Activated CD4-positive, CD25-positive, alpha-beta regulatory T cell (primary cell): ENCODE measurements around the gene PPP1R14B.
A peak's percentile ranks its signal among the peaks of the same experiment; 100 is the strongest.

ENCODE experiments used
- DNase-seq, 4 experiments: peaks; one replicate each; lab custom pipeline; 2025; lab: John Stamatoyannopoulos, UW

PPP1R14B gene

DNA sequence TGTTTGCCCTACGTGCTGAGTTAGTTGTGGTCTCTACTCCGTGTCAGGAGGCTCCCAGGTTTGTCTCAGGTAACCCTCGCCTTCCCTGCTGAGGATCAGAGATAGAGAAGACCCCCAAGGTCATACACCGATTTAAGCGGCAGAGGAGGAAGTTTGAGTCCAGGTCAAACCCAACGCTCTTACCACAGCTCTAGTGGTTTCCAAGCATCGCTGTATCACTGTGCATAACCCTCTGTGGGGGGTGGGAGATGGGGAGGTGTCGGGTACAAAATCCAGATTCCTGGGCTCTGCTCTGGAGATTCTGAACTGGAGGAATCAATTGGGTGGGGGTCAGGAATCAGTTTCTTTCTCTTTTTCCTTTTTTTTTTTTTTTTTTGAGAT is 15.8 kb downstream of the PPP1R14B start:
- DNase-seq = no peak

DNA sequence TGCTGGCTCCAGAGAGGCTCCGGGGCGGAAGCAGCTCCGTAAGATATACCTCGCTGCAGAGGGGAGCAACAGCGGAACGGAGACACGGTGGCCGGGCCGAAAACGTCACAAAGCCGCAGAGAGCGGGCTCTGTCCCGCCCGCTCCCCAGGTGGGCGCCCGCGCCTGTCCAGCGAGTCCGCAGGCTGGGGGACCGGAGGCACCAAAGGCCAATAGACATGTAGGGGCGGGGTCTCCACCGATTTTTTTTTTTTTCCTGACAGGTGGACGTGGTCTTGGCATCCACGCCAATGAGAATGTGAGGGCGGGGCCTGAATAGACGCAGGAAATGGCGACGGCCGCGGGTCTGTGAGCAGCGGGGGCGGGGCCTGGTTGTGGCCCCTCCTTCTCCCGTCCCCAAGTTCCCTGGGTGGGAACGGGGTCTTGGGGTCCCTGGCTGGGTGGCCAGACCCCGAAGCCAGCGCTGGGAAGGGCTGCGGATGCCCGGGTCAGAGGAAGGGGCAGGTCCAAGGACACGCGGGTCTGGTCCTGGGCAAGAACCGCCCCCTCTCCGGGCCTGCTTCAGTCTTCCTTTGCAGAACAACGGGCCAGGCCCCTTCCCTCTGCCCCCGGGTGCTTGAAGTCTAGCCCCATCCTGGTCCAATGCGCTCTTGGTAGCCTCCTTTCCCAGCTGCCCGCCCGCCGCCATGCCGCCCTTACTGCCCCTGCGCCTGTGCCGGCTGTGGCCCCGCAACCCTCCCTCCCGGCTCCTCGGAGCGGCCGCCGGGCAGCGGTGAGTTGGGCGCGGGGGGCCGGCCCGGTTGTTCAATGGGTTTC is 16.4 kb downstream of the PPP1R14B start, which contains the start of gene DNAJC4:
TSS of gene DNAJC4 (plus strand) at position 378 of the 814 bp plus-strand sequence. CDS start at position 685, 307 bp downstream.
- peak; percentile 64 to 72 (median 68) for DNase-seq

DNA sequence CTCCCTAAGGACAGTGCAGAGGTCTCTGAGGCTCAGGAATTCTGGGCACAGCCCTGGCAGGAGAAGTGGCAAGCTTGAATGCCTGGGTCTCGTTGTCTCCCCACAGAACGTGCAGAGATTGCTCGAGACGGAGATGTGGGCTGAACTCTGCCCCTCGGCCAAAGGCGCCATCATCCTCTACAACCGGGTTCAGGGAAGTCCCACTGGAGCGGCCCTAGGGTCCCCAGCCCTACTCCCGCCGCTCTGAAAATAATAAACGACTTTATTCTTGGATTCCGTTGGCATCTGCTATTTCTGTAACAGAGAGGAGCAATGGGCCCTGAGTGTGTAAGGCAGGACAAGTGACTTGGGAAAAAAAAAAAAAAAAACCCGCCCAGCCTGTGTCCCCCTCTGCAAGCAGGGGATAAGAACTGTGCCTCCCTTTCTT is 17.0 kb downstream of the PPP1R14B start:
- DNase-seq = no peak

DNA sequence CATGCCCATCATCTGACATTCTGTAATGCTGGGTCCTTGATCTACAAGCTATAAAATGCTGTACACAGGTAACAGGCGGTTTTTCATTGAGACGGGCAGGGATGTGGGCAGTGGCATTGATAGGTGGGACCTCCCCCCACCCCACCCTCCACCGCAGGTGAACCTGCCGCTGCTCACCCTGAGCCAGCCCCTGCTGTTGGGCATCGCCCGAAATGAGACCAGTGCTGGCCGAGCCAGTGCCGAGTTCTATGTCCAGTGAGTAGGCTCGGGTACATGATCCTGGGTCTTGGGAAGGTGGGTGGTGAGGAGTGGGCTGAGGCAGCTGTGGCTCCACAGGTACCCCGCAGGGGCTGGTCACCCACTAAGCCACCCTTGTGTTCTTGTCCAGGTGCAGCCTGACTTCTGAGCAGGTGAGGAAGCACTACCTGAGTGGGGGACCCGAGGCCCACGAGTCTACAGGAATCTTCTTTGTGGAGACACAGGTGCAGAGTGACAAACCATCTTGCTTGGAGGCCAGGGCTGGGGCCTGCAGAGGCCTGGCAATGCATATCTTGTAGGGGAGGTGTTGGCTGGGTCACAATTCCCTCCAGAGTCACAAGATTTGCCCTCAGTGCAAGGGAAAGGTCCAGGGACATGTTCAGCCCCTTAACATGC is 17.5 kb downstream of the PPP1R14B start:
- DNase-seq = no peak

DNA sequence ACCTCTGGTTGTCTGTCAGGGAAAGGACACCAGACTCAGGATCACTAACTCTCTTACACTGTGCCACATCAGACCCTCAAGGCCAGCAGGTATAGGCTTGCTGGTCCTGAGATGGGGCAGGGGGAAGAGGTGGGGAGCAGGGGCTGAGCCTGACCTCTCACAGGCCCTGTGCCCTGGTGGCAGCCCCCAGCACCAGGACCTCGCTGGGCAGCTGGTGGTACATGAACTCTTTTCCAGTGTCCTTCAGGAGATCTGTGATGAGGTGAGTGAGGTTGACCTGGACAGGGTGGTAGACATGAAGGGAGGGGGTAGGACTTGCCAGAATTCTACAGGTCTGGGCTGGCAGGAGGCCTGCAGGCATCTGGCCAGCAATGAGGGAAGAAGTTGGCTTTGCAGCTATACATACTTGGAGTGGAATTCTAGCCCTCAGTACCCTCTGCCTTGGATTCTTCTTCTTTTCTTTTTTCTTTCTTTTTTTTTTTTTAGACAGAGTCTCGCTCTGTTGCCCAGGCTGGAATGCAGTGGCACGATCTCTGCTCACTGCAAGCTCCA is 19.3 kb downstream of the PPP1R14B start:
- no peak for DNase-seq

DNA sequence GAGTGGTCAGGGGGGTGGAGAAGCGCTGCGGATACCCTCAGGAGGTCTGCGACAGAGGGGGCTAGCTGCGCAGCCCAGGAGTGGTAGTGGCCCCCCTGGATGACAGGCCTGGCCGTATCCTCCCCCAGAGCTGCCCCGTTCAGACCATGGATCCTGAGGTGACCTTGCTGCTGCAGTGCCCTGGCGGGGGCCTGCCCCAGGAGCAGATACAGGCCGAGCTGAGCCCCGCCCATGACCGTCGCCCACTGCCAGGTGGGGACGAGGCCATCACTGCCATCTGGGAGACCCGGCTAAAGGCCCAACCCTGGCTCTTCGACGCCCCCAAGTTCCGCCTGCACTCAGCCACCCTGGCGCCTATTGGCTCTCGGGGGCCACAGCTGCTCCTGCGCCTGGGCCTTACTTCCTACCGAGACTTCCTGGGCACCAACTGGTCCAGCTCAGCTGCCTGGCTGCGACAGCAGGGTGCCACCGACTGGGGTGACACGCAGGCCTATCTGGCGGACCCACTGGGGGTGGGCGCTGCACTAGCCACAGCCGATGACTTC is 20.2 kb downstream of the PPP1R14B start:
- no peak for DNase-seq

DNA sequence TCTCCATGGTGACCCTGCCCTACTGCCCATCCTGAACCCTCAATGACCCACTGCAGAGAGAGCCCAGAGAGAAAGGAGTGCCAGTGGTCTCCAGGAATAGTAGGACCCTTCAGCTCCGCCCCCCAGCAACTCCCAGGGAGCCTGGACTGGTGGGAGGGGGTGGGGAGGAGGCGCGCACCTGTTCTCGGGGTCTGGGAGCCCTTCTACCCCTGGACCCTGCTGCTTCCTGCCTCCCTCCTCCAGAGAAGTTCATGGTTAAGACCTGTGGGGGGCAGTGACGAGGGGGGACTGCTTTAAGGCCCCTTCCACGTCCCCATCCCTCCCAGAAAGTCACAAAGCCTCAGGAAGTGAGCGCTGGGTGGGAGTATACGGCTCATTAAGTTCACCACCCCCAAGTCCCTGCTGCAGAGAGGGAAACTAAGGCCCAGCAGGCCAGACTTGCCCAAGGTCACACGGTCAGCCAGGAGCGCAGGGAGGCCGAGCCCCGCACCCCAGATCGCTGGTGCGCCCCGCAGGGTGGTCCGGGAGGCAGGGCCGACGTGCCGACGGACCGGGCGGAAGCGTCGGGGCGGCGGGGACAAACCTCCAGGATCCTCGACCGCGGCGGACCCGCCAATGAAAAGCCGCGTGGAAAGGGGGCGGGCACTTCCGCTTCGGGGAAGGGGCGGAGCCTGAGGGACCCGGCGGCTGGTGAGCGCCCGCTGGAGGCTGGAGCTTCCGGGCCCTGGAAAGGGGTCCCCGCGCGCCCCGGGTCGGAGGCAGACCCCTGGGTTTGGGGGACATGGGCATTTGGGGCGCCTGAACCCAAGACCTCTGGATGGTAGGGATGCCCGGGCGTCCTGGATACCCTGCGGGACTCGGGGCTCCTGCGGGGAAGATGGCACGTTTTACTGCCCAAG is 20.9 kb downstream of the PPP1R14B start, which contains the start of the genes NUDT22 and TRPT1:
TSS of gene NUDT22 (plus strand) at position 667 of the 899 bp plus-strand sequence. CDS start 379 bp downstream, outside the sequence.
TSS of gene TRPT1 (minus strand) at position 579 of the 899 bp plus-strand sequence. CDS start at position 253, 326 bp downstream.
- peak; percentile 81 to 85 (median 84) for DNase-seq

DNA sequence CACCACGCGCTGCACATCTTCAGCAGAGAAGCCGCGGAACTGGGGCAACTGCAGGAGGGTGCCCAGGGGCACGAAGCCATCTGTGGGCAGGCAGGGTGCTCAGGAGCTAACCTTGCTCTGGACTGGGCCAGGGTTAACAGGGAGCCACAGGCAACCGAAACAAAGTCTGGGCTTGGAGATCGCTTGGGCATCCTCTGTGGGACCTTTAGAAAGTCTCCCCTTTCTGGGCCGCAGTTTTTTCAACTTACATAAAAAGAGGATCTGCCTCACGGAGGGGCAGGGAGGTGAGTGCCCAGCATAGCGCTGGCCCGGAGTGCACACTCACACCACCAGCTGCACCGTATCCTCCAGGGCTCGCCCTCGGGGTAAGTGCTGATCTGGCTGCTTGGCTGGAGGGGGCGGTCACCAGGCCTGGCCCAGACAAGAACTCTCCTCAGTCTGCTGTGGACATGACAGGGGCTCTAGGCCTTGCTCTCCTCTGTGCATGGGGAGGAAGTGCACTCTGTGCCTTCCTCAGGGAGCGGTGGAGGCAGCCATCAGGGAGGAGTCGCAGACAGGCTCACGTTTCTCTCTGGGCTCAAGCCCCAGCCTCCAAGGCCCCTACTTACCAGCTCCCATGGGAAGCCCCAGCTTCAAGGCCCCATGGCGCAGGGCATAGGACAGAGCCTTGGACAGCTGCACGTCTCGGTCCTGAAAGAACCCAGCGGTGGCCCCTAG is 21.7 kb downstream of the PPP1R14B start:
- no peak for DNase-seq

DNA sequence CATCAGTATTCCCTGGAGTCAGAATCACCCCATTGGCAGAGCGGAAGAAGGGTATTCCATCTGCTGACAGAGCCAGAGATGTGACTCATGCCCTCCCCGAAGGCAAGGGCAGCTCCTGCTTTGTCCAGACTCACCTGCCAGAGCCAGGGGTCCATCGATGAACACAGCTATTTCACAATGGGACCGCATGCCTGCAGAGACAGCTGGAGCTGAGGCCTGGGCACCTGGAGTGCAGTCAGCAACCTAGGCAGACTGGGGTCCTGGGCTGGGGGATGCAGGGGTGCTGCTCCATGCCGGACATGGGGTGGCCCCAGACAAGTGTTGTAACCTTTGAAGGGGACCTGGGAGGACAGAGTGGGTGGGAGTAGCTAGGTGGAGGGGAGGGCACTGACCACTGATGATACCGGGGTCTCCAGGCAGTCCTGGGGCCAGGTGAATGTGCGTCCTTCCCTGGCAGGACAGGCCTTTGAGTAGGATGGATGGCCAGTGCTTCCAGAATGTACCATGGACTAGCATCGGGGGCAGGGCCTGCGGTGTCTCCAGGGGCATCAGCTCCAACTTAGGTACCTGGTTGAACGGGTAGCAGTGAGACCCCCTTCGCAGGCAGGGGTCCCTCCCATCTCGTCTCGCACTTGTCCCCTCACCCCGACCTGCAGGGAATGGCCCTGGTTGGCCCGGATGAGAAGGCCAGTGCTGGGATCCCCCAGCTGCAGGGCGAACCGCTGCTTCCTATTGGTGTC is 22.4 kb downstream of the PPP1R14B start:
- DNase-seq = no peak

DNA sequence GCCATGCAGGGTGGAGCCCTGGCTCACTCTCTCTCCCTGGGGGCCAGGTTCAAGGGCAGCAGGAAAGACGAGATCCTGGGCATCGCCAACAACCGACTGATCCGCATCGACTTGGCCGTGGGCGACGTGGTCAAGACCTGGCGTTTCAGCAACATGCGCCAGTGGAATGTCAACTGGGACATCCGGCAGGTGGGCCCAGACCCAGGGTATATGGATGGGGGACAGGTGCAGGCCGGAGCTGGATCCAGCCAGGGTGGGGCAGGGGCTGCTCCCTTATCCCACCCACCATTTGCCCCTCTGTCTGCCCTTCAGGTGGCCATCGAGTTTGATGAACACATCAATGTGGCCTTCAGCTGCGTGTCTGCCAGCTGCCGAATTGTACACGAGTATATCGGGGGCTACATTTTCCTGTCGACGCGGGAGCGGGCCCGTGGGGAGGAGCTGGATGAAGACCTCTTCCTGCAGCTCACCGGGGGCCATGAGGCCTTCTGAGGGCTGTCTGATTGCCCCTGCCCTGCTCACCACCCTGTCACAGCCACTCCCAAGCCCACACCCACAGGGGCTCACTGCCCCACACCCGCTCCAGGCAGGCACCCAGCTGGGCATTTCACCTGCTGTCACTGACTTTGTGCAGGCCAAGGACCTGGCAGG is 23.6 kb downstream of the PPP1R14B start:
- no peak for DNase-seq

DNA sequence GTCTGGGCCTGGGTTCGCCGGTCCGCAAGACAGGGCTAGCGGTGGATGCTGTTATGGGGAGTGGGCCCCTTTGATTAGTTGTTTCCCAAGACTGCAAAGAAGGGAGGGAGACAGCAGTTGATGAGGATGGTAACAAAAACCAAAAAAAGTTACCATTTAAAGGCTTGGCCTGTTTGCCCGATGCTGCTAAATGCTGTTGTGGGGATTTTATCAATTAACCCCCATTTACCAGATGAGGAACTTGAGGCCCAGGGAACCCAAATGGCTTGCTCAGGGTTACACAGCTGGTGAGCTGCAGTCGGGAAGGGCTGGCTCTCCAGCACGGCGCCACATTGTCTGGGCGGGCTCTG is 24.1 kb downstream of the PPP1R14B start:
- no peak for DNase-seq

DNA sequence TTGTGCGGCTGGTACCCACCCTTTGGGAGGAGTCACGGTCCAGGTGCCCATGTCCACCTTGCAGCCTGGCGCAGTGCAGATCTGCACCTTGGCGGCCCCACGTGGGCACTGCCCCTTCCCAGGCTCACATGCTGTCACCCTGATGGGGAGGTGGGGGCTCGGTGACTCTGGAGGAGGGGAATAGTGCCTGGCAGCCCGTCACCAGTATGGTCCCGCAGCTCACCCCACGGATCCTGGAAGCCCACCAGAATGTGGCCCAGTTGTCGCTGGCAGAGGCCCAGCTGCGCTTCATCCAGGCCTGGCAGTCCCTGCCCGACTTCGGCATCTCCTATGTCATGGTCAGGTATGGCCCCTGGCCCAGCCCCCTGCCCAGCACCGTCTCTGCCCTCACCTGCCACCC is 25.9 kb downstream of the PPP1R14B start:
- DNase-seq = no peak

DNA sequence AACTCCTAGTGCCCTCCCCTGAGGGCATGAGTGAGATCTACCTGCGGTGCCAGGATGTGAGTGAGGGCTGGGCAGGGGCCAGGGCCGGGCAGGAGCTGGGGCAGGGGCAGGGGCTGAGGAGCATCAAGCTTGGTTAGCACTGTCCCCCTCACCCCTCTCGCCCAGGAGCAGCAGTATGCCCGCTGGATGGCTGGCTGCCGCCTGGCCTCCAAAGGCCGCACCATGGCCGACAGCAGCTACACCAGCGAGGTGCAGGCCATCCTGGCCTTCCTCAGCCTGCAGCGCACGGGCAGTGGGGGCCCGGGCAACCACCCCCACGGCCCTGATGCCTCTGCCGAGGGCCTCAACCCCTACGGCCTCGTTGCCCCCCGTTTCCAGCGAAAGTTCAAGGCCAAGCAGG is 26.5 kb downstream of the PPP1R14B start:
- DNase-seq = no peak

DNA sequence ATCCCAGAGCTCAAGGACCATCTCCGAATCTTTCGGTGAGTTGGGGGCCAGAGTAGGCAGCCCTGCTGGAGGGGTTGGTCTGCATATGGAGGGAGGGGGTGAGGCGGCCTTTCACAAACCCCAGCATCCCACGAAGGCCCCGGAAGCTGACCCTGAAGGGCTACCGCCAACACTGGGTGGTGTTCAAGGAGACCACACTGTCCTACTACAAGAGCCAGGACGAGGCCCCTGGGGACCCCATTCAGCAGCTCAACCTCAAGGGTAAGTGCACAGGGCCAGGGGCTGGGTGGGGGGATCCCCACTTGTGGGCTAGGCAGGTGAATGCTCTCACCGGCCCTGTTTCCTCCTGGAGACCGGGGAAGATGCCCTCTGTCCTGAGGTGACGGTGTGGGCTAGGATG is 27.0 kb downstream of the PPP1R14B start:
- DNase-seq = no peak

DNA sequence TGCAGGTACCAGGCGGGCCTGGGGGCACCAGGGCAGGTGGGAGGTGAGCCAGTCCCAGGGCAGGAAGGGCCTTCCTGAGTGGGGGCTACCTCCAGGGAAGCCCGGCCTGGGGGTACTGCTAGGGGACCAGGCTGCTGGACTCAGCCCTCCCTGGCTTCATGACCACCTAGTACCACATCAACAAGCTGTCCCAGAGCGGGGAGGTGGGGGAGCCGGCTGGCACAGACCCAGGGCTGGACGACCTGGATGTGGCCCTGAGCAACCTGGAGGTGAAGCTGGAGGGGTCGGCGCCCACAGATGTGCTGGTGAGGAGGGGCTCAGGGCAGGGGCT is 27.4 kb downstream of the PPP1R14B start:
- DNase-seq = no peak

DNA sequence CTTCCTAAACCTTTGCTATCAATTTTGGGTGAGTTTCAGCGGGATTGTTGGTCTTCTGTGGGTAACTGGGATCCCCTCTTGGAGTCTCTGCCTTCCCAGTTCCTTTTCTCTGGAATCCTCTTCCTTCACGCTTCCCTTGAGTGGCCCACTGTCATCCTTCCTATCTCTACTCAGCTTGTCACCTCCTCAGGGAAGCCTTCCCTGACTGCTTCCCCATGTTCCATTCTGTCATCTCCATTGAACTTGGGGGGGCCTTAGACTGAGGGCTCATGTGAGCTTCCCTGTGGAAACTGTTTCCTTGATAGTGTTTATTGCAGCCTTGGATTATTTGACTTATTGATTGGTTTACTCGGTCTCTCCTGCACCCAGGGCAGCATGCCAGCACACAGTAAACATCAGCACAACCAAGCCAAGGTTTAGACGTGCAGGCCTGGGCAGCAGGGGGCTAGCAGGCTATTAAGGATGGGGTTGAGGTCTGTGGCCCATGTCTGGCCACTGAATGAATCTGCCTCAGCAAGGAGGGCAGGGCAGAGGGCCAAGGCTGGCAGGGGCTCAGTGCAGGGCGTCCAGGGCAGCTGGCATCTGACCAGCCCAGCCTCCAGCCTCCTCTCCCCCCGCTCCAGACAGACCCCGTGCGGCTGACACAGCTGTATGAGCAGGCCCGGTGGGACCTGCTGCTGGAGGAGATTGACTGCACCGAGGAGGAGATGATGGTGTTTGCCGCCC is 28.0 kb downstream of the PPP1R14B start:
- DNase-seq = no peak

DNA sequence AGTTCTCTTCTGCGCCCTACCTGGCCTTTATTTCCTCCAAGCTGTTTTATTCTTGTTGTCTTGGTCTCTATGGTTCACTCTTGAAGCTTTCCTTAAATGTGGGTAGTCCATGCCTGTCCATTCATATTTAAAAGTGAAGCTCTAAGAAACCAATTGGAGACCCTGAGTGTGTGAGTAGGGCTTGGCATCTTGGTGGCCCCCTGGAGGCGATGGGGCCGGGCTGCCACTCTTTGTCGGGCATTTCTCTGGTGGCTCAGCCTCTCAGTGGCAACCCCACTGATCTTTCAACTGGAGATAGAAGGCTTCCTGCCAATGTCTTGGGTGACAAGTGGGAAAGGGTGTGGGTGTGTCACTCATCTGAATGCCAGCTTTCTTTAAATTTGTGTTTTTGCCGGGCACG is 29.9 kb downstream of the PPP1R14B start:
- DNase-seq = no peak

DNA sequence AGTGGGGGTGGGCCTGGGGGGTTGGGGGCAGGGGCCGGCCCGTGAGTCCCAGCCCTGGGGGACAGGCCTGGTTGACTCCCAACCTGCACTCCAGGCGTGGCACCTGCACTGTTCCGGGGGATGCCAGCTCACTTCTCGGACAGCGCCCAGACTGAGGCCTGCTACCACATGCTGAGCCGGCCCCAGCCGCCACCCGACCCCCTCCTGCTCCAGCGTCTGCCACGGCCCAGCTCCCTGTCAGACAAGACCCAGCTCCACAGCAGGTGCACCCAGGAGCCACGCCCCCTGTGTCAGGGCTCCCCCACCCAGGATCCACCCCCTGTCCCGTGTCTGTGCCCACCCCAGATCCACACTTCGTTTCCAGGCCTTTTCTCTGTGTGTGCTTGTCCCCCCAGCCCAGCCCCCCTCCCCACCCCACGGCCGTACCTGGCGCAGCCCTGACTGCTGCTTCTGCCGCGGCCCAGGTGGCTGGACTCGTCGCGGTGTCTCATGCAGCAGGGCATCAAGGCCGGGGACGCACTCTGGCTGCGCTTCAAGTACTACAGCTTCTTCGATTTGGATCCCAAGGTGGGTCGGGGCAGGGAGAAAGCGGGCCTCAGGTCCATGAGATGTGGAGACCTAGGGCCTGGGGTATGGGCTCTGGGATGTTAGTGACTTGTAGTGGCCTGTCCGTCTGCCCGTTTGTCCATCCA is 35.4 kb downstream of the PPP1R14B start:
- DNase-seq = no peak
